ENCODE results near the gene SPTLC3. TPM values are rescaled to one million over a fixed set of nuclear protein-coding genes. Genes with fewer than 3 reads are reported as not detected.
A peak's percentile ranks its signal among the peaks of the same experiment; 100 is the strongest.

SPTLC3 gene
- total RNA-seq, 3 donors from 2014 or later = 7.2 to 18.2 (median 9.7) TPM

- Histone ChIP-seq H3K36me3 (ENCODE audit: low read depth) (no peaks in the 10 kb centered on the region), H3K9me3 (no peaks in the 10 kb centered on the region), H3K4me1 (ENCODE audit: low read depth) (no peaks in the 10 kb centered on the region), H3K4me3 (no peak overlapping the region)
- no peak for ATAC-seq
- intact Hi-C loops (cut with DNase I, micrococcal nuclease) = no loop called here
- TF ChIP-seq, protein P1, sequence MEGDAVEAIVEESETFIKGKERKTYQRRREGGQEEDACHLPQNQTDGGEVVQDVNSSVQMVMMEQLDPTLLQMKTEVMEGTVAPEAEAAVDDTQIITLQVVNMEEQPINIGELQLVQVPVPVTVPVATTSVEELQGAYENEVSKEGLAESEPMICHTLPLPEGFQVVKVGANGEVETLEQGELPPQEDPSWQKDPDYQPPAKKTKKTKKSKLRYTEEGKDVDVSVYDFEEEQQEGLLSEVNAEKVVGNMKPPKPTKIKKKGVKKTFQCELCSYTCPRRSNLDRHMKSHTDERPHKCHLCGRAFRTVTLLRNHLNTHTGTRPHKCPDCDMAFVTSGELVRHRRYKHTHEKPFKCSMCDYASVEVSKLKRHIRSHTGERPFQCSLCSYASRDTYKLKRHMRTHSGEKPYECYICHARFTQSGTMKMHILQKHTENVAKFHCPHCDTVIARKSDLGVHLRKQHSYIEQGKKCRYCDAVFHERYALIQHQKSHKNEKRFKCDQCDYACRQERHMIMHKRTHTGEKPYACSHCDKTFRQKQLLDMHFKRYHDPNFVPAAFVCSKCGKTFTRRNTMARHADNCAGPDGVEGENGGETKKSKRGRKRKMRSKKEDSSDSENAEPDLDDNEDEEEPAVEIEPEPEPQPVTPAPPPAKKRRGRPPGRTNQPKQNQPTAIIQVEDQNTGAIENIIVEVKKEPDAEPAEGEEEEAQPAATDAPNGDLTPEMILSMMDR (IDR thresholded peaks at IDR 0.05) = no peak
- no peak for DNase-seq
These were observed 19.2 kb downstream of the SPTLC3 start for GRCh38 chr20:13028001-13028400.

GRCh38 chr20:13028673-13029072 is 19.9 kb downstream of the SPTLC3 start:
- Histone ChIP-seq H3K9me3 (no peaks in the 10 kb centered on the region), H3K36me3 (ENCODE audit: low read depth) (no peaks in the 10 kb centered on the region), H3K4me3 (no peak overlapping the region), H3K4me1 (ENCODE audit: low read depth) (no peaks in the 10 kb centered on the region)
- intact Hi-C loops (cut with DNase I, micrococcal nuclease) = no loop called here
- ATAC-seq (no peak), DNase-seq (no peak)
- TF ChIP-seq, protein P1 (IDR thresholded peaks at IDR 0.05) = no peak

GRCh38 chr20:13029687-13030375 is 21.1 kb downstream of the SPTLC3 start:
- DNase-seq = no peak
- Histone ChIP-seq H3K4me3 (no peak overlapping the region), H3K36me3 (ENCODE audit: low read depth) (no peaks in the 10 kb centered on the region), H3K4me1 (ENCODE audit: low read depth) (no peaks in the 10 kb centered on the region), H3K9me3 (no peaks in the 10 kb centered on the region)
- TF ChIP-seq, protein P1 (IDR thresholded peaks at IDR 0.05) = no peak
- intact Hi-C loops (cut with DNase I, micrococcal nuclease) = no loop called here
- ATAC-seq = peak; percentile 74

DNA sequence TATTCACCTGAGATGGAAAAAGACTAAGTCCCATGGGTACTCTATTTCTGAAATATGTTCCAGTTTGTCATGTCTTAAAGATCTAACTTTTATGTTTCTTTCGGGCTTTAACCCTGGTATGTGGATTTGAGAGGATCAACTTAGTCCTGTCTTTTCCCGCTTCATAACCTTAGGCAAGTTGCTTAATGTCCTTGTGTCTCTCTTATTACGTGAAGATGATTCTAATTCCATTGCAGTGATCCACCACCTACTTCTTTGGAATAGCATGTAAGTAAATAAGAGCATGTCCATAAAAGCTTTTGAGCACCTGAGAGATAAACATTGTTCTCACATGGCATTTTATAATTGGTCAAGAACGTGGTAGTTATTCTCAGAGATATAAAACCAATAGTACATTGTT is 23.0 kb downstream of the SPTLC3 start:
- H3K4me3 ChIP-seq = no peak overlapping the region
- no peak for DNase-seq
- H3K9me3 ChIP-seq = no peaks in the 10 kb centered on the region
- ATAC-seq = no peak
- TF ChIP-seq, protein P1 (IDR thresholded peaks at IDR 0.05) = no peak
- H3K4me1 ChIP-seq (ENCODE audit: low read depth) = no peaks in the 10 kb centered on the region
- intact Hi-C loops (cut with DNase I, micrococcal nuclease) = no loop called here
- no peaks in the 10 kb centered on the region for H3K36me3 ChIP-seq (ENCODE audit: low read depth)

DNA sequence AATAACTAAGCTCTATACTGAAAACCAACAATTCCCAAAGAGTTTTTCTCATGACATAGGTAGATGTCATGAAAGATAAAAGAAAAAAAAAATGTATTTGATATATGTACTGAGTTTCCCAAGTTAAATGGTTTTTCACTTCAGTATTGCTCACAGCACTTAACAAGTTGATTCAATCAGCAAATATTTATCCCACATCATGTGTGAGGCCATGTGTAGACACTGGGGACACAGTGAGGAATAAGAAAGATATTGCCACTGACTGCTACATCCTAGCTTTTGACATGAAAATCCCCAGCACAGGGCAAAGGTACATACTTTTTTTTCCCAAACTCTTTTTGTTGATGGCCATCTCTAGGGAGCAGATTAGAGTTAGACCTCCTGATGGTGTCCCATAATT is 25.3 kb downstream of the SPTLC3 start:
- DNase-seq (no peak), ATAC-seq (no peak)
- TF ChIP-seq, protein P1 (IDR thresholded peaks at IDR 0.05) = no peak
- intact Hi-C loops (cut with DNase I, micrococcal nuclease) = no loop called here
- no peaks in the 10 kb centered on the region for H3K9me3 ChIP-seq
- no peaks in the 10 kb centered on the region for H3K4me1 ChIP-seq (ENCODE audit: low read depth)
- no peaks in the 10 kb centered on the region for H3K36me3 ChIP-seq (ENCODE audit: low read depth)
- no peak overlapping the region for H3K4me3 ChIP-seq

DNA sequence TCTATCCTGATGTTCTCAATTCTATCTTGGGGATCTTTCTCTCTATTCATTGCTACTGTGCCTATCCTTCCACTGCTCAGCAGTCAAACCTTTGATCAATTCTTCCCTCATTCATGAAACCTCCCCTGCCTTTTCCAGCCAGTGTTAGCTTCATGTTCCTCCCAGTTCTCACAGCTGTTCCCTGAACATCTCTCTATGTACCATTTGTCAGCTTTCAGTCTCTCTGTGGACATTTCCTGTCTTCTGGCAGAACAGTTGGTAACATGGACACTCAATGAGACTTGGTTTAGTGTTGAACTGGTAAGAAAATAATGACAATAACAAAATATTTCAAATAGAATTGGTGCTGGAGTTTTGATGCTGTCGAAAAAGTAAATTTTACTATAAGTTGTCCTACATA is 26.2 kb downstream of the SPTLC3 start:
- ATAC-seq = no peak
- H3K4me1 ChIP-seq (ENCODE audit: low read depth) = no peaks in the 10 kb centered on the region

More for the DNA sequence above, 26.2 kb downstream of the SPTLC3 start:
- TF ChIP-seq, protein P1 (IDR thresholded peaks at IDR 0.05) = no peak
- no peak for DNase-seq
- H3K36me3 ChIP-seq (ENCODE audit: low read depth) = no peaks in the 10 kb centered on the region
- intact Hi-C loops (cut with DNase I, micrococcal nuclease) = no loop called here
- no peak overlapping the region for H3K4me3 ChIP-seq
- no peaks in the 10 kb centered on the region for H3K9me3 ChIP-seq
